ENCODE measurements around the gene ITGB2.
"Not testable (repeated sequence)": the region's sequence is repeated elsewhere in the genome, so short reads cannot be mapped to it uniquely, and the experiment has no call there.

ITGB2 gene

DNA sequence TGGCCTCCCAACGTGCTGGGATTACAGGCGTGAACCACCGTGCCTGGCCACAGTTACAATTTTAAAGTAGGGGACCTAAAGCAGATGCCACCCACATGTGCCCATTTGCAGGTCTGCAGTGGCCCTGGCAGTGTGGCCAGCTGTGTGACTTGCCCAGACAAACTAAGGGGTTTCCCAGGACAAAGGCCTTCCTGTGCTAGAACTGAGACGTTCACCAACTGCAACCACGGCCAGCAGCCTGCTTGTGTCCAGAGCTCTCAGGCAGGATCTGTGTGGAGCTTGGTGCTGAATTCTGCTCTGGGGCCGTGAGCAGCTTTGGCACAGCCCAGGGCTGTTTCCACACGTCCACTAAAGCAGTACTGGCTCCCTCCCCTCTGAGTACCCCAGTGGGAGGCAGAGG is 36.6 kb downstream of the ITGB2 start:
- no peak for DNase-seq (ENCODE audit: low read depth)

DNA sequence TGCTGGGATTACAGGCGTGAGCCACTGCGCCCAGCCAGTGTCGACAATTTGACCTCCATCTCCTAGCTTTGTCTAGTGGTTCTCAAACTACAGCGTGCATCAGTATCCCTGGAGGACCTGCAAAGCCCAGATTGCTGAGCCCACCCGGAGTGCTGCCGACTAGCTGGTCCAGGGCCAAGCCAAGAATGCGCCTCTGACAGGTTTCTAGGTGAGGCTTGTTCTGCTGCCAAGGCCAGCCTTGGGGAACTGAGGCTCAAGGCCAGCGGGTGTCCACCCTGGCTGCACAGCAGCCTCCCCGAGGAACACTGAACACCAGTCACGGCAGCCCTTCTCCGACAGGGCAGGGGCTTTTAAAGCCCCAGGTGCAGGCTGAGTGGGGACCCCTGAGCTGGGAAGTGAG is 37.4 kb downstream of the ITGB2 start:
- no peak for DNase-seq (ENCODE audit: low read depth)

DNA sequence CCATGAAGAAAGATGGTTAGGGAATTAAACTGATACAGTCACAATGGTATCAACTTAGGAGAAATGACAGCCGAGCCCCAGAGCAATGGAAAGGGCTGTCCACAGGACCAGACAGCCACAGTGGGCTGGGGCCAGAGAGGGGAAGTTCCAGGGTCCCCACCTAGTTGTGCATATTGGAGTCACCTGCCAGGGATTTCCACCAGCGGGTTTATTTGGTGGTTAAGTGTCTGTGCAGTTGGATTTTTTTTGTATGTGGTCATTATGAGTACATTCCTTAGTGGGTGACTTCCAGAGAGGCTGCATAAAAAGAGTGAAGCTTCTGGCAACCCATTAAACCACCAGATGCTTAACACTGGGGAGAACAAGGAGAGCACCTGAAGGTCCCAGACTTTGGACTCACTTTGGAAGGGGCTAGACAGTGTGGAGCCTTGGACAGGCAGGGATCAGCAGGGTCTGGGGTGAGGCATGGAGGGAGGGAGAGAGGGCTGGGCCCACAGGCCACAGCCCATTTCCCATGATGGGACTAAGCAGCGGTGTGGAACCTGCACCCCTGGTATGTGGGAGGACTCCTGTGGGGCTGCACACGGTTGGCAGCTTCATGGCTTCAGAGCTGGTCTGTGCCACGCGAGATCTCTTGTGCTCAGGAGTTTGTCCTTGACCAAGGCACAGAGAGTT is 39.4 kb downstream of the ITGB2 start:
- DNase-seq (ENCODE audit: low read depth): peak; percentile 80

DNA sequence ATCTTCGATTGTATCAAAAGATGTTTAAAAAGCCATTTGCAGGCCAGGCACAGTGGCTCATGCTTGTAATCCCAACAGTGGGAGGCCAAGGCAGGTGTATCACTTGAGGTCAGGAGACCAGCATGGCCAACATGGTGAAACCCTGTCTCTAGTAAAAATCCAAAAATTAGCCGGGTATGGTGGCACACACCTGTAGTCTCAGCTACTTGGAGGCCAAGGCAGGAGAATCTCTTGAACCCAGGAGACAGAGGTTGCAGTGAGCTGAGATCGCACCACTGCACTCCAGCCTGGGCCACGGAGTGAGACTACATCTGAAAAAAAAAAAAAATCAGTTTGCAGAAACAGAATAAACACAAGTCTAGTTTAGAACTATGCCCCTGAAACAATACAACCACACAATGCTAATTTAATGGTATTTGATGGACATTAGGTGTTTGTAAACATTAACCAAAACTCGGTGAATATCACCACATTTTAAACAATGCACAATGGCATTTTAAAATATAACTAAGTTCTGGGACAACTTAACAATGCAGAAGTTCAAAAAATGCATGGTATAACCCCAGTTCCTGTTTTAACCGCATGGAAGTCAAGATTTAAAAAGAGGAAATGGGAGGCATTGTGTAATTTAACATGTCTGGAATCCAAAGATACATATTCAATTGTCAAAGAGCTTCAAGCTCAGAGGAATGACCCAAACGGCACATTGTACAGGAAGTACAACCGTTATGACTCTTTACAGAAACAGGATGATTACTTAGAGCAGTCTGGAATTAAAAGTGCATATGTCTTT is 40.1 kb downstream of the ITGB2 start:
- peak; percentile 70 for DNase-seq (ENCODE audit: low read depth)

DNA sequence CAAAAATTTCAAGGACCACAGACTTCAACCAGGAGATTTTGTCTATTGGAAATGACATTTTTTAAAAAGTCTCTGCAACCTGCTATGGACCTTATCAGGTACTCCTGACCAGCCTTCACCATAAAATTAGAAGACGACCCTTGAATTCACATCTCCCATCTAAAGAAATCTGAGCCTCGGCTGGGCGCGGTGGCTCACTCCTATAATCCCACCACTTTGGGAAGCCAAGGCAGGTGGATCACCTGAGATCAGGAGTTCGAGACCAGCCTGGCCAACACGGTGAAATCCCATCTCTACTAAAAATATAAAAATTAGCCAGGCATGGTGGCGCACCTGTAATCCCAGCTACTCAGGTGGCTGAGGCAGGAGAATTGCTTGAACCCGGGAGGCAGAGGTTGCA is 41.5 kb downstream of the ITGB2 start:
- DNase-seq (ENCODE audit: low read depth): not testable (repeated sequence)

DNA sequence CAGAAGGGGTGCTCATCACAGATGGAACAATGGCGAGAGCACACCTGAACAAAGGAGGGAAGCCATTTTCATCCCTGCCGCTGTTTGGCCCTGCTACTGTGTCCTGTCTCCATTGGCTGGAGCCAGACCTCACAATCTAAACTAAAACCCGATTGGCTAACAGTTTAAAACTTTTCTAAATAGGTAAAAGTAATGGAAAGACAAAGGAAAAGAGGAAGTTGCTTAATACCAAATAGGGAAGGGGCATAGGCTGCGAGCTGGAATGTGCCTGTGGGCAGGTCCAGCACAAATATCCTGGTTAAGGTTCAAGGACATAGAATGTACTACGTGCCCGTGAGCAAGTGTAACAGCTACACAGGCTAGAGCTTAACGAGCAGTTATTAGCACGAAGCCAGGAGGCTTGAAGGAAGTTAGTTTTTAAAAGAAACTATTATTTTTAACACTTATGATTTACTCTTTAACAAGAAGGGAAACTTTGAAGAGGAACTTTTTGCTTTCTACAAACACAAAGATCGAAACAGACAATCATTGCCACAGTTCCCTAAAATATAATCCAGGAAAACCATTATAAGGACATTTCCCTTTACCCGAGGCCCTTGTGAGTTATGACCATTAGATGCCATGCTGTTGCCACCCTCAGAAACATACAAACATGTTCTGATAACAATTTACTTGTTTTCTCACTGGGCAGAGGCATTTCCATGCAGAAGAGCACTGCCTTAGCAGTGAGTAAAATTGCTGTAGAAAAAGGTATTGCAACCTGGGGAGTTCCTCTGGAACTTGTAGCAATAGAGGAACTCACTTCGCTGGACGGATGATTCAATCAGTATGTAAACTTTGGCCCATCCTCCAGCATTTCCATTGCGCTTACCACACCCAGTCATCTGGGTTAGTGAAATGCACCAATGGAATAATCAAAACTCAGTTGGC is 42.4 kb downstream of the ITGB2 start:
- no peak for DNase-seq (ENCODE audit: low read depth)

DNA sequence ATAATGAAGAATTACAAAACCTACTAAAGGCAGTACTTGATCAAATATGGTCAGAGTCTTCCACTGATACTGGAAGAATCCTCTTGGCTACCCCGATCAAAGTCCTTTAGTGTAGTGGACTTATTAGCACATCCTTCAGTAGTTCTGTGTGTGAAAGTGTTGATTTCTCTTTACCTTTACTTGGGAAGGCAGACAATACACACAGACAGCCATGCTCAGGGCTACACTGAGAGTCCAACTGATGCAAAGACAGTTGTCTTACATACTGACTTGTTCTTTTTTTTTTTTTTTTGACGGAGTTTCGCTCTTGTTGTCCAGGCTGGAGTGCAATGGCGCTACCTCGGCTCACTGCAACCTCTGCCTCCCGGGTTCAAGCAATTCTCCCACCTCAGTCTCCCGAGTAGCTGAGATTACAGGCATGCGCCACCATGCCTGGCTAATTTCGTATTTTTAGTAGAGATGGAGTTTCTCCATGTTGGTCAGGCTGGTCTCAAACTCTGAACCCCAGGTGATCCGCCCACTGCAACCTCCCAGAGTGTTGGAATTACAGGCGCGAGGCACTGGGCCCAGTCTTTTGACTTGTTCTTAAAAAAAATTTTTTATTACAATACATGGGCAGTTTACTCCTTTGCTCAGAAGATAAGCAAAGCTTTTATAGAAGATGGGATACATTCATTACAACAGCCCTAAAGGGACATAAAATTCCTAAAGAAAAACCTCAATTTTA is 43.7 kb downstream of the ITGB2 start:
- no peak for DNase-seq (ENCODE audit: low read depth)

DNA sequence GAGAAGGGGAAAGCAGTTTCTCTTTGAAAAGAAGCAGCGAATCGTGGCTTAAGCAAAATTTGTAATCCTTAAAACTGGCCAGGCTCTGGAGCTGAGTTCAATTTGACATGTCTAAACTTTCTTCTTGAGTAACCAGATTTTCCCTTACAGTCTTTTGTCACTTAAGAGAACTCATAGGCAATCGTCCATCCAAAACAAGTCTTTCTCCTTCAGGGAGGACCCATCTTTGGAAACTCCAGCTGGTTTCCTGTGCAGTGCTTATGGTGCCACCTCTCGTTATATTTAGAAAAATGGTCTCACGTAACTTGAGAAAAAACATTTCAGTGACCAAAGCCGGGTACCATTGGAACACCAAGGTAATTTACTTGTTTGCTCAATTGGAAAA is 45.4 kb downstream of the ITGB2 start:
- DNase-seq (ENCODE audit: low read depth): peak; percentile 58

DNA sequence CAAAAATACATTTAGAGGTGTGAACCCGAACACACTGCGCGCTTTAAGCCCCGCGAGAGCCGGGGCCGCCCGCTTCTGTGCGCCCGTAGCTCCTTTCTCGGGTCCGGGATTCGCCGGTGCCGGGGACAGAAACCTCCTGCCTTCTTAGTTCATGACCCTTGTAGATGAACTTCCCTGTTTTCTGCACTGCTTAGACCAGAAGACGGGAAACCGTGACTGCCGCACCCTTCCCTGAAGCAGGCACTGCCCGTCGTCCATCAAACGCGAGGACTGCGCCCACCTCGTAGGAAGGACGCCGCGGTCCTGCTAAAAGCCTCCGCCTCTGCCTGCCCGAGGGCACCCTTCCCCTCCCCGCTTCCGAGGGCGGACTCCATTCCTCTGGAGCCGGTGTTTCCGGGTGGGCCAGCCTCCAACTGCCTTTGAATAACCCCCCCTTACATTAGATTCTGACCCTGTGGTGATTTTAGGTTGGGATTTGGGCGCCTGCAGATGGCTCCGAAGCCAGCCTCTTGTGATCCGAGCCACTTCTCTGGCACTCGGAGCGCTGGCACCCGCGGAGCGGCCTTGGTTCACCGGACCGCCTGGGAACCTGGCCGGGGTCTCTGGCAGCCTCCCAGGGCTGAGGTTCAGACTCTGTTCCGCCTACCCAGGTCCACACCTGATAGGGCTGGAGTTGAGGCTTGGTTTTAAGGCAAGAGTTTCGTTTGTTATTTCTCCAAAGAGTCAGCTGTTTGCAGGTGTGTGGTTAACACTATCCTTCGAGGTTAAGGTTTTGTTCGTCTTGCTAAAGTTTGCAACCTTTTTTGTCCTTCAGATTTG is 46.0 kb downstream of the ITGB2 start:
- DNase-seq (ENCODE audit: low read depth): no peak

DNA sequence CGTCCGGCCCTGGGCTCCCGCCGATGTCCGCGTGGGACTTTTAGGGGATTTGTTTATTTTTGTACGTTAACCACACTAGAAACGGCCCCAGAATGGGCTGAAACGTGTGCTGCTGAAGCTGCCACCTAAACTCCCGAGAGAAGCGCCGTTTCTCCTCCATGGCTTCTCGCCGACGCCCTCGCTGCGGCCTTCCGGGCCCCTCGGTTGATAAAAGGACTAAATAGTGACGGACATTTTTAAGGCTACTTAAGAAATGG is 46.5 kb downstream of the ITGB2 start:
- DNase-seq (ENCODE audit: low read depth): no peak

DNA sequence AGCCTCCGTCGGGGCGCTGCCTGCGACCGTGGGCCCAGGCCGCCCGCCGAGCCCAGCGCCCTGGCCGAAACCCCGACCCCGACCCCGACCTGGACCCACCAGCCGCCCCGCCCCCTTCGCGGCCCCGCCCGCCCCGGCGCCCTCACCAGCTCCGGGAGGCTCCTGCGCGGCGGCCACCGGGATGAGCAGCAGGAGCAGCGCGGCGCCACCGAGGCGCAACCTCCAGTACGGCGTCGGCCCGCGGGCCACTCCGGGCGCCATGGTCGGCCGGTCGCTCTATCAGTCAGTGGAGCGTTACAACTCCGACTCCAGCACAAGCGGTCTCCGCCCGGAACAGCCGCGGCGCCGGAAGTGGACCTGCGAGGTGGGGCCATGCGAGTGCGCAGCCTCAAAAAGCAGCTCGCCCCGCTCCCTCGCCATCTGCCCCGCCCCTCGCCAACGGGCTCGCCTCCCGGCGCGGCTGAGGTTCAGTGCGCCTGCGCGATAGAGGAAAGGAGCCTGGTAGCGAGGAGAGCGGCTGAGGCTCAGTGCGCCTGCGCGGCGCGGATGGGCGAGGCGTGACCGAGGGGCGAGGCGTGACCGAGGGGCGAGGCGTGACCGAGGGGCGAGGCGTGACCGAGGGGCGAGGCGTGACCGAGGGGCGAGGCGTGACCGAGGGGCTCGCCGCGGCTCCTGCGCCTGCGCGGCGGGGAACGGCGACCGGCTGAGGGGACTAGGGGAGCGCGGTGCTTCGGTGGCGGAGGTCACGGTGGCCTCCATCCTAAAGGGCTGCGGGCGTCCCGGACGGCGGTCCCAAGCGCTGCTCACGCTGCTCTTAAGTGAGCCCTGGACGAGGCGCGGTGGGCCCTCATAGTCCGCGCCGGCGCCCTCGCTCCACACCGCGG is 47.1 kb downstream of the ITGB2 start, which contains the start of gene PTTG1IP:
PTTG1IP (minus strand) TSS at position 335 of the 884 bp plus-strand sequence; CDS start at position 261, 74 bp downstream.
- DNase-seq (ENCODE audit: low read depth): peak; percentile 96

DNA sequence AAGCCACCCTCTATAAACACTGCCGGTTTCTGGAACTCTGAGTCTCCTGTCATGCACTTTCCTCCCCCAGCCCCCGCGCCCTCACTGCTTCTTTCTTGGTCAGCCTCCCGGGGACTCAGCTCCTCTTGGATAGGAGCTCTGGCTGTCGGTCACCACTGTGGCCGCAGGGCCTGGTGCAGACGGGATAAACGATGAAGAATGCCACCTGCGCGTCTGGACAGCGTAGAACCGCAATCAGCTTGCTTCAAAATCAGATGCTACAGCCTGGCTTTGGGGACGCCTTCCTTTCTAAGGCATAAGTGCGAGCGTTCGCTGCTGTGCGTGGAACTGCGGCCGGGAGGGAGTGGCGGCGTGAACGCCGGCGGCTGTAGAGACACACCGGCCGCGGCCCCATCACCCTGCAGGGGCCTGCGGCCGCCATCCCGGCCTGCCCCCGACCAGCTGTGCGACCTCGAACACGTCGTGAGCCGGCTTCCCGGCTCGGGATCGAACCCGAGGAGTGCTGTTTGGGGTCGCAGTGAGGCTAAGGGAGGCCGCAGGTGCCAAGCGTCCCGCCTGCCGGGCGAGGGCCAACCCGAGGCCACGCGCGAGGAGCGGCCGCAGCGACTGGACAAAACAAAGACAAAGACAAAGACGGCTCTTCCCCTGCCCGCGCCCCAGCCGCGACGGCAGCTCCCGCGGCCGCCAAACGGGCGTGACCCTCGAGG is 47.9 kb downstream of the ITGB2 start:
- DNase-seq (ENCODE audit: low read depth): peak; percentile 64

DNA sequence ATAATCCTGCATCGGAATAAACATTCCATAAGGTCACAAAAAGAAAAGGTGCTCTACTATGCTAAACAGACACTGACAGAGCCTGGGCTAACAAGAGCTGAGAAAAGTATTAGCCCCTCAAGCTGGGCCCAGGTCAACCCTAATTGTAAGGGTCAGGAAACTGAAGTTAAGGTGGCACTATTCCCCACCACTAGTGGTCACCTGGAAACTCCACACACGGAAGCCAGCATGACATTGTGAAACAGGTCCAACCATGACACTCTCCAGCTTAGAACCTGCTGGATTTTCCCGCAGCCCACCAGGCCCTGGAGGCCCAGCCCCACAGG is 48.4 kb downstream of the ITGB2 start:
- no peak for DNase-seq (ENCODE audit: low read depth)

DNA sequence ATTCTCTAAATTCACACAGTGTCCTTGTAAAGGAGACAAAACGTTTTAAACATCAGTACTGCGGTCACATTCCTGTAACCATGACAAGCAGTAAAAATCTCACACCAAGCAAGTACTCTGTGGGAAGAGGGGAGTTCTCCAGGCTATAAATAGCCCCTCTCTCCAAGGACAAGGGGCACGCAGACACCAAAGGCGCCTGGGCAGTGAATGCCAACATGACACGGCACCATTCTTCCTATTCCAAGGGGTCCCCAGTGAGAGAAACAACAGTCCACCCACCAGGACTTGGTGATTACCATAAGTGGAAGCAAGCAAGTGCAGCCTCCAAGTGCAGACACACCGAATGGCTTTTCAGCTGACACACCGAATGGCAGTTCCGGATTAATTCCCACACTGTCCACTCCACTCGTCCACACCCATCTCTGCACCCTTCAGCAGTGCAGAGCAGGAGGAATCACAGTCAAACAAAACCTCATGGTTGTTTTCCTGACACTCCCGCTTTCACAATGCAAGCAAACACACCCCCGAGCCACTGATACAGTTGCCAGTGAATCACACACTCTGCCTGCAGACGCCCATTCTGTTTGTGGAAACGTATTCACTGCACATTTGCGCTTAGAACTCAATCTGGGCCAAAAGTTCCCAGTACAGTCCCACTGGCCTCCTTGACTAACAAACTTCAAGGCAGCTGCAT is 49.0 kb downstream of the ITGB2 start:
- peak; percentile 80 for DNase-seq (ENCODE audit: low read depth)

DNA sequence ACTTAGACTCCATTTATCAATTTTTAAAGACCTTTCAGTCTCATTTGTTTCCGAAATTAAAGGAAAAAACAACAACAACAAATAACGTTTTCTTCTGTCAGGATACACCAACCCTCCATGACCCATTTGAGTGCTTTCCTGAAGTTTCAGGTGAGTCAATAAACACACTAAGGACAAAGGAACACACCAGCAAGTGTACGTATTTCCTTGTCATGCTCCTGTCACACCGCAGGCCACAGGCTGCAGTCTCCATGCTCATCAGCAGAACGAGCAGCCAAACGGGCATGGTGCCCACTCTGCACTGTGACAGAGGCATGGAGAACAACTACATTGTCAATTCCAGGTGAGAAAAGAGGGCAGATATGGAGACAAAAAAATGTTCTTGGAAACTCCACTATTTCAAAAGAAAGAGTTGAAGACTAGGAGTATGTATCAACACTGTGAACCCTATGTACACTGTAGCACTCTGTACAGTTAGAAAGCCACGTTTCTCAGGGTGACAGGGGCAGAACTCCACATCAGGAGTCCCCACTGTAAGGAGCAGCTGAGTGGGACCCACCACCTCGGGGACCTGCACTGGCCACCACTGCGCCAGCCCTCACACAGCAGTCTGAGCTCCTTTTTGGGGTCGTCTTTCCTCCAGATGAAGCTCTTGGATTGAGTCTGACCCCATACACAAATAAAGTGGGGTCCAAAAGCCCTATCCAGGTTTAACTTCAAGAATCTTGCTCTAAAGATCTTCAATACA is 49.8 kb downstream of the ITGB2 start:
- peak; percentile 66 for DNase-seq (ENCODE audit: low read depth)

DNA sequence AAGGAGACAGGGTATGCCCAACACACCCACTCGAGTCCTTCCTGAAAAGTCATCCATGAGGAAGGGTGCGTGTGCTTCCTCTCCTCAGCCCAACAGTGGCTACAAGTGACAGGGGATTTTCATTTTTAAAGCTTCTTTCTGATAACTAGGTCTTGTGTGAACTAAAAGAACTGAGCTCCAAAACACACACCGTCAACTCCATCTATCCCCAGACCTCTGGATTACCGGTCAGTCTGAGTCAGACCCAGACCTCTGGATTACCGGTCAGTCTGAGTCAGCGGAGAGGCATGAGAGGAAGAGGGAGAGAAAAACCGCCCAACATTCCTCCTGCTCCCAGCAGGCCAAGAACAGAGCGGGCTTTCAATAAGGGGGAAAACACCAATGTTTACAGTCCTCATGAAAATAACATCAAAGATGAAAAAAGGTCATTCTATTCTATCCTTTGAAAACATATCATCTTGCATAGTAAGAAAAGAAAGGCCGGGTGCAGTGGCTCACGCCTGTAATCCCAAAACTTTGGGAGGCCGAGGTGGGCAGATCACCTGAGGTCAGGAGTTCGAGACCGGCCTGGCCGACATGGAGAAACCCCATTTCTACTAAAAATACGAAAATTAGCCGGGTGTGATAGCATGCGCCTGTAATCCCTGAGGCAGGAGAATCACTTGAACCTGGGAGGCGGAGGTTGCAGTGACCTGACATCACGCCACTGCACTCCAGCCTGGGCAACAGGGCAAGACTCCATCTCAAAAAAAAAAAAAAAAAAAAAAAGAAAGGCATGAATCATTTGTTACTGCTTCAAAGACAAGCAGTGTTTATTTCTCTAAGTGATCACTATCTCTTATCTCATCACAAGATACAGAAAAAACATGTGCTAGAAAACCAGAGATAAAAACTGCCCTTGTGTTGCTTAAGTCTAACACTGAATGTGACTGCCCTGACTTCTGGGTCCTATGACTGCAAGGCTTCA is 50.6 kb downstream of the ITGB2 start:
- peak; percentile 99 for DNase-seq (ENCODE audit: low read depth)

DNA sequence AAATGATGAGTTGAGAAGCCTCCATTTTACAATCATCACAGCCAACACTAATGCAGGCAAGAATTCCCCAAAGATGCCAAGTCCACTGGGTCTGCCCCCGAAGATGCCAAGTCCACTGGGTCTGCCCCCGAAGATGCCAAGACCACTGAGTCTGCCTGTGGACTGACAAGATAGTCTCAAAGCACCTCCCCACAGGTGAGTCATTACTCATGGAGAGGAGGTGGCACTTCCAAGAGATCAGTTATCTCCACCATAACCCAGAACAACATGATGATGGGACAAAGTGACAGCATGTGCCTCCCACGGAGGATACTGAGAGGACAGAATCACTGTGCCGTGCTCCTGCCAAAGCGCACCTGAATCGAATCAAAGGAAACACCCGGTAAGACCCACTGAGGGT is 52.0 kb downstream of the ITGB2 start:
- DNase-seq (ENCODE audit: low read depth): no peak

All from ELR (cell line).